Measurements from ENCODE around the gene ABLIM1.
A peak's percentile ranks its signal among the peaks of the same experiment; 100 is the strongest.

ABLIM1 gene

GRCh38 chr10:114645706-114646105, 12.4 kb downstream of the ABLIM1 start:
- no peak for DNase-seq

- DNase-seq: no peak
These were observed 14.9 kb downstream of the ABLIM1 start for GRCh38 chr10:114643158-114643557.

GRCh38 chr10:114642729-114643128, 15.3 kb downstream of the ABLIM1 start:
- DNase-seq: no peak

GRCh38 chr10:114638821-114639625, 19.1 kb downstream of the ABLIM1 start:
- DNase-seq: peak; percentile 55

GRCh38 chr10:114635797-114636550, 22.1 kb downstream of the ABLIM1 start:
- no peak for DNase-seq

- no peak for DNase-seq
These were observed 23.0 kb downstream of the ABLIM1 start for GRCh38 chr10:114635101-114635500.

- peak; percentile 82 for DNase-seq
These were observed 23.5 kb downstream of the ABLIM1 start for GRCh38 chr10:114634609-114634979.

GRCh38 chr10:114632869-114633715, 25.0 kb downstream of the ABLIM1 start:
- DNase-seq: peak; percentile 14

- peak; percentile 38 for DNase-seq
These were observed 26.2 kb downstream of the ABLIM1 start for GRCh38 chr10:114631666-114632417.

- no peak for DNase-seq
These were observed 26.9 kb downstream of the ABLIM1 start for GRCh38 chr10:114631090-114631665.

- DNase-seq: no peak
These were observed 28.0 kb downstream of the ABLIM1 start for GRCh38 chr10:114629824-114630730.

- DNase-seq: no peak
These were observed 28.8 kb downstream of the ABLIM1 start for GRCh38 chr10:114629083-114629823.

- no peak for DNase-seq
These were observed 30.0 kb downstream of the ABLIM1 start for GRCh38 chr10:114628106-114628505.

GRCh38 chr10:114626841-114627240, 31.2 kb downstream of the ABLIM1 start:
- no peak for DNase-seq

- no peak for DNase-seq
These were observed 32.9 kb downstream of the ABLIM1 start for GRCh38 chr10:114624951-114625780.

- no peak for DNase-seq
These were observed 33.7 kb downstream of the ABLIM1 start for GRCh38 chr10:114624422-114624821.

GRCh38 chr10:114623661-114624294, 34.3 kb downstream of the ABLIM1 start:
- DNase-seq: peak; percentile 17

- DNase-seq: no peak
These were observed 34.9 kb downstream of the ABLIM1 start for GRCh38 chr10:114623155-114623554.

- no peak for DNase-seq
These were observed 39.4 kb downstream of the ABLIM1 start for GRCh38 chr10:114618722-114619121.

All from OCI-M1 (cell line).